GM12891 (cell line): ENCODE measurements around the gene HINT1.

Experiments
- POLR2A ChIP-seq: IDR thresholded peaks from 2 replicates; pipeline ENCODE4 v1.6.1; 2011; ENCODE audit warnings: low read depth, low read length, control low read depth
- POLR2AphosphoS5 ChIP-seq: IDR thresholded peaks from 2 replicates; pipeline ENCODE4 v1.6.1; 2011; ENCODE audit warnings: low read depth, low read length, control low read depth

GRCh38 chr5:131214609-131215227, 49.7 kb upstream of the HINT1 start:
- TF ChIP-seq POLR2AphosphoS5 (no peak), POLR2A (no peak)
